ENCODE results near the gene TMEM272.

The TMEM272 gene, protein sequence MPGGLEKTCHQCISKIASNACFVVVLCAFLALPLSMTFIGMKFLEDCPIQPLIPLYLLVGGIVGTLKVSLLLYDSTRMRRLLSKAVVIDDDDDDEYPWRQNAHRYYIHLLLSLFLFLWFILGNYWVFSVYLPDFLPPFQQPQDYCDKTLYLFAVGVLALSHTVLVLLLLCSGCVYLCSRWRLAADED

DNA sequence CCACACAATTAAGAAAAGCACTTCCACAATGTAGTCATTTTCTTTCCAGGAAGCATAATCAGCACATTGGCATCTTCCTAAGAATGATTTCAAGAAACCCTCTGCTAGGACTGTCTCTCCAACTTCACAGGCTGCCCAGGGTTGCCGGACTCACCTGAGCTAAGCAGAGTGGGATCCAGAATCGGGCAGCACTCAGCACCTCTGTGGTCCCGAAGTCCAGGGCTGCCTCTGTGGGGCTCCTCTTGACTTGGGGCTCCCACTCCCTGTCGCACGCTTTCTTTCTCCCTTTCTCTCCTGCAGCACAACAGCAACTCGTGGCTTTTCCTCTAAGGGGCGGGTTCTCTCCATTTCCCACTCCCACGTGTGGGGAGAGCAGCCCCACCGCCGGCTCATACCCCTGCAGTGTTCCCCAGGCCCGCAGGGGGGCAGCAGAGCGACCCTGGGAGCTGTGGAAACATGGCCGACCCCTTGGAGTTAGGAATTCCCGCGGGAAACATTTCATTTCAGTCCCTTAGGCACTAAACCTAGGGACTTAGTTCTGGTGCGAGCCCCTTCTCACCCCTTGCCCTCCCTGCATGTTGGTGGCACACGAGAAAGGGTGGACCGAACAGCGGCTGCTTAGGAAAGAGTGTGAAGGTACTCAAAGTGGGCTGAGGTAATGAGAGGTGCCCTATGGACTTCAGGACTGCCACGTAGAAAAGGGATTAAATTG is at the start of gene TMEM272:
Gene TMEM272 (minus strand): TSS at position 316 of the 712 bp plus-strand sequence. CDS start 6,647 bp downstream, outside the sequence.
- DNase-seq = peak; percentile 36

DNA sequence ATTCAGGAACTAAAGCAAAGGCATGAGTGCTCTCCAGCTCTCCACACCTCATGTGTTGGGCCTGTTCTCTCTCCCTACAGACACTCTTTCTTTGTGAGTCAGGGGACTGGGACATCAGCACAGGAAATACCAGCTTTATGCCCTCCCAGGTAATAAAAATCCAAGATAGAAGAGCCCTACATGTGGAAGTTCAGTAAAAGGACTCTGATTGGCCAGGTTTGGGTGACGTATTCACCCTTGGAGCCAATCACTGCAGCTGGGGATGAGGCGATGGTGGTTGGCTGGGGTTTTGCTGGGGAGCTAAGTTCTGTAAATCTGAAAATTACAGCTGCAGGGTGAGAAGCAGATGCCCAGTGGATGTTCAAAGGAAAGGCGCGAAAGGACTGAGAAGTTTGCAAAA is 49.3 kb upstream of the TMEM272 start:
- DNase-seq = no peak

DNA sequence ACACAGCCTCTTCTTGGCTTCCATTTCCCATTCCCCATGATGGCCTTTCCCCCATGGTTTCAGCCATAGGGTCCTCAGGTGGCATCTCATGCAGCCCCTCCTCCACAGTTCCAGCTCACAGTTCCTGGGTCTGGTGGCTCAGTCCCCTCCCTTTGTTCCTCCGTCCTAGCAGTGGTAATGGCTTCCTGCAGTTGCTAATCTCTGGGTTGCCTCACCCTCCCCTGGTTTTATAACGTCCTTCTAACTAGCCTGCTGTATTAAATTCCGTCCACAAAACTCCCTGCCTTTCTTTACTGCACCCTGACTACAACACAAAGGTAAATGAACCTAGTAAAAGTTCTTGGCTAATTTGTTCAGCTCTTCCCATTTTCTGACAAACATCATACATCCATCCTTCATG is 47.7 kb upstream of the TMEM272 start:
- DNase-seq = no peak

DNA sequence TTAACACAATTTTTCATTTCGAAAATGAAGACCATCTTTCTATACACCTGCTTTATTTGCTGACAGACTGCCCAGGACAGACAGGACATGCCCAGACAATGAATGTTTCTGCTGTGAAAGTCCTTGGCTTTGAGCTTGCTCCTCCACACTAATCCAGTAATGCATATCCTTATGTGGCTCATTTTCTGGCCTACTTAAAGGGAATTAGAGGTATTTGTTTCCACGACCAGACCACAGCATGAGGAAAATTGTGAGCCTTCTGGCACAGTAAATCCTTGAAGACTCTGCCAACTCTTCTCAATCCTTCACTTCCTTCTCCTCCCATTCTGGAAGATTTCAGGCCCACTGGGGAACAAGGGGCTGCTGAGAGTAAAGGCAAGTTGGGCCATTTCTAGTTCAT is 42.5 kb upstream of the TMEM272 start:
- no peak for DNase-seq

DNA sequence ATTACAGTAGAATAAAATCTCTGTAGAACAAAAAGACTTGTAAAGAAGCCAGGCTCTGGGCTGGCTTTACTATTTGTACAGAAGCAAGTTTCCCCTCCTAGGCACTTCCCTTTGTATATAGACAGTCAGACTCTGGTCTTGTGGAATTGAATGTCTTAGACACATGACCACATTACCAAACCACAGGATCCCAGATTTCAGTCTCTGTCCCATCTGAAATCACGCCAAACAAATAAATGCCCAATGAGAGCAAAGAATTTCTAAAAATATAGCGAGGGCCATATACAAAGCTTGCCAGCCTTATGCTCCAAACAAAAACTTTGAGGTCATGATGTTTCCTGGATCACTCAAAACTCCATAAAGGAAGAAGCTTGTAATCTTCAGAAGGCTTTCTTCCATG is 40.7 kb upstream of the TMEM272 start:
- no peak for DNase-seq

DNA sequence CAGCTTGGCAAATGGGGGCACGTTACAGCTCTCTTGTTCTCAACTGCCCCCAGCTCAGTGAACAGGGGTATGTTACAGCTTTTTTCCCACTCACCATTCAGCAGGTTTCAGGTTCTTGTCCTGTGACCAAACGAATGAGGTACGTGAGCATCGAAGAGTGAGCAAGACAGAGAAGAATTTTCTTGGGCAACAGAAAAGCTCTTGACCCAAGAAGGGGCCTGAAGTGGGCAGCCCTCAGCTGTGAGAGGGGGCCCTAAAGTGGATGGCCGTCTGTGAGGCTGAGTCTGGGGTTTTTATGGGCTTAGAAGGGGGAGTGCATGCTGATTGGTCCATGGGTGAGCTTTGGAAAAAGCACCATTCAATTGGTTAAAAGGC is 38.2 kb upstream of the TMEM272 start:
- DNase-seq = no peak

DNA sequence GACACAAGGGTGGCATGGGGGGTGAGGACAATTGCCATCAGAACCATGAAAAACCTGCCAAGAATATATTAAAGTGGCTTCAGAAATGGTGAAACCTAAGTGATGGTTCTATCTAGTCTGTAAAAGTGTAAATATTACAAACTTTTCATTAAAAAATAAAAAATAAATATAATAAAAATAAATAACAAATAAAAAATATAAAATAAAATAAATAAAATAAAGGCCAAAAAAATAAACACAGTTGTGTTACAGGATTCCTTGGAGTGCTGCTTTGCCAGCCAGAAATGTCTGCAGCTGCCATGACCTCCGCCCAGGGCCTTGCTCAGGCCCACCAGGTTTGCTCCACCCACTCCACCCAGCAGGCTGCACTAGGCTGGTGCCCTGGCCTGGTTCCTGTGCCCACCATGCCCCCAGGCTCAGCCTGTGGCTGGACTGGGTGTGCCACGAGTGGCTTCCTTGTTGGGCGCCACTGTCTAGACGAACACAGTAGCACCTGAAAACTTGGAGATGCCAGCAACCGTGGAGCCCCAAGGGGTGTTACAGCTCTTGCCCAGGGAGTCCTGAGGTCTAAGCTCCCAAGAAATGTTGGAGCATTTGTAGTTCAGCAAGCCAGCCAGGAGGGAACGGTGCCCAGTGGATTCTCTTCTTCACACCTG is 37.7 kb upstream of the TMEM272 start:
- no peak for DNase-seq

DNA sequence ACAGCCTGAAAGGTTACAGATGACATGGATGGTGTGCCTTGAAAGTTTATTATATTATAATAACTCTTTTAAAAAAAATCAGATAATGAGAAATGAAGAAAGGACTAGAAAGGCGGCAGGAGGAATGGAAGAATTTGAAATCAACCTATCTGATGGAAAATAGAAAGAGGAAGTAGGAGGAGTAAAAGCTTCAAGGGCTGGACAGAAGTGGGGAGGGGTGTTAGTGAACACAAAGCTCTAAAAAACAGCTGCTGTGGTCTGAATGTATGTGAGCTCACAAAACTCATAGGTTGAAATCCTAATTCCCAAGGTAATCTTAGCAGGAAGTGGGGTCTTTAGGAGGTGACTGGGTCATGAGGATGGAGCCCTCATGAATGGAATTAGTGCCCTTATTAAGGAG is 36.3 kb upstream of the TMEM272 start:
- no peak for DNase-seq

DNA sequence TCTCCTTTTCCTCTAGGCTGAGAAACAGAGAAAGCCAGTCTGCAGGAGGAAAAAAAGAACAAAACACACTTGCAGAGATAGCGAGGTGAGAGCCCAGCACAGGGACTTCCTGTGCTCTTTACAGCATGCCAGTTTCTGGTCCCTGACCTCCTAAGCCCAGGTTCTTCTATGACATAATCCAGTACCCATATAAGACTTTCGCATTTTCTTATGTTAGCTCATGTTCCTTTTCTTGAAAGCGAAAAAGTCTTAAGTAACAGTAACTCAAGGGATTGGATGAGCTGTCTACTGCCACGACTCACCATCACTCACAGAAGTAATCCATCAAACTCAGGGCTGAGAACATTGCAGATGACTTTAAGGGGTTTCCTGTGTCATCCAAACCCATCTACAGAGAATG is 34.2 kb upstream of the TMEM272 start:
- no peak for DNase-seq

DNA sequence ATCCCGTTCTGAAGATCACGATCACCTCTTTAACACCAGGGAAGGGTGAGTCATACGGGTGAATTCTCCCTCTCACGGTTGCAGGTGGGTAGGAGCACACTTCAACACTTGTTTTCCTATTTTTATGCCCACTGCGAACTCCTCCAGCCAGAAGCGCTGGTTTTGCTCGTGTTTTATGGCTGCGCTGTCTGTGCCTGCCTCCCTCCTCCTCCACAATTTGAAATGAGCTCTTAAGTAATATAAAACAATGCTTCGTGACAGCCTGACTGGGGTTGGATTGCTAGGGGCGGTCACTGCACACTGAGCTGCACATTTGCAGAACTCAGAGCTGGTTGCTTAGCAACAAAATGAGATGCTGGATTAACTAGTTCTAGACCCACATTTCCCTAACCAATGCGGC is 29.7 kb upstream of the TMEM272 start:
- DNase-seq = no peak

DNA sequence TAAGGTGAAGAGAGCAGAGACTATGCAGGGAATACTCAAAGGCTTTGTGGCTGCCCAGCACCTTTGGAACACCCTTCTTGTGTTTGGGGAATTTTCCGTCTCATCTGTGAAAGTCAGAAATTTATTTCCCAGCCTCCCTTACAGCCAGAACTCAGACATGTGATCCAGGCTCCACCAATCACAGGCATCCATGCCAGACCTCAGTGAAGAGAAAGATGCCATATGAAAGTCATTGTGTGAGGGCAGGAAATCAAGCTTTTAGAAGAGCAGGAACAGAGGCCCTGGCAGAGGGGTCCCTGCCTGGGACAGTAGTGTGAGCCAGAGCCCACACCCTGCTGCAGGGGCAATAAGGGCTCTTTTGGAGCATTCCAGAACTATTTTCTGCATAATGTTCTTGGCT is 28.9 kb upstream of the TMEM272 start:
- DNase-seq = no peak

DNA sequence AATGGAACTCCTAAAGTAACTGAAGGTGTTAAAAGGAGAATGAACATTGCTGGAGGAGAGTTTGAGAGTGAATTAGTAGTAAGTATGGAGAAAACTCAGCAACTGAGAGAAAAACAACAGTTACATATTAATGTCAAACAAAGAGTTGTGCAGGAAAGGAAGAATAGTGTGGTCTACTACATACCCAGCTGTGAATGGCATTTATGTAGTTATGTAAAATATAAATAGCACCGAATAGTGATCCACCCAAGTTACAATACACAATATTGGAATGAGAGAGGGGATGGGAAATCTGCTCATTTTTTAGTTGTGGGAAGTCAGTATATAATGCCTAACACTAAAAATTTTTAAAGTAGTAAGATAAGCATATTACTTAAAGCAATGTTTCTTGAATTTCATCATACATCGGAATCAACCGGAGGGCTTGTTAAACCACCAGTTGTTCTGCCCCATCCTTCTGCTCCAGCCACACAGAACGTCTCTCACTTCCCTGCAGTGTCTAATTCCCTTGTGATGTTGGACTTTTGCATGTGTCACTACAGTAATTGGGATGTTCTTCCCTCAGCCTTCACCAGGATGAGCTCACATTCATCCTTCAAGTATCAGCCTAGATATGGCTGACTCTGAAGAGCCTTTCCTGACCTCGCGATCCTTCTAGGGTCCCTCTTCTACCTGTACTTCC is 28.3 kb upstream of the TMEM272 start:
- no peak for DNase-seq

DNA sequence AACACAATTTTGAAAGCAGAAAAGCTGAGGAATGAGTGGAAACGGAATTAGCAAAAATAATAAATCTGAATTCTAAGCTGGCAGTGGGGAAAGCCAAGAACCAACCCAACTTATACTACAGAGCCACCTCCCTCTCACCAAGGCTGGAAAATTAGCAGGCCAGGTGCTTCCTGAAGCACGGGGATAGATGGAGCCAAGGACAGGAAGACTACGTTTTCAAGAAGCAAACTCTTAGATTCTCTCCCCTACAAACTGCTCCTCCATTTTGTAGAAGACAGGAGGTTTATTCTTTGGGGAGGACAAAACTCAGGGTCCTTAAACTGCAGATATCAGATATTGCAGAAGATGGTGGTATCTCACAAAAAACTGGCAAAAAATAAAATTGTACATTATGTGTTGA is 25.6 kb upstream of the TMEM272 start:
- DNase-seq = no peak

DNA sequence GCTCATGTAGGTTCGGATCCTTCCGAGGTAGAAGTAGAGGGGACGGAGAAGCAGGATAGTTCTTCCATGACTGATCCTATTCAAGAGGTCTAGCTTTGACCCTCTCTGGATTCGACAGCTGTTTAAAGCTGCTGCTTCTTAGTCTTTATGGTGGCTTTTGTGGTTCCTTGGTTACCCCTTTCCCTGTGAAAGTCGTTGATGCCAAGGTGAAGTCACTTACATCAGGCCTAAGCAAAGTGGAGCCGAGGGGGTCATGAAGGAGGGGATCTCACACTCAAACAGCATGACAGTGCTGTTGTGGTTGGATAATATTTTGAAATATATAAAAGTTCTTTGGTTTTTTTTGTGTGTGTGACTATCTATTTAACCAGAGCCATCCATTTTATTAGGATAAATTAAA is 24.9 kb upstream of the TMEM272 start:
- no peak for DNase-seq

DNA sequence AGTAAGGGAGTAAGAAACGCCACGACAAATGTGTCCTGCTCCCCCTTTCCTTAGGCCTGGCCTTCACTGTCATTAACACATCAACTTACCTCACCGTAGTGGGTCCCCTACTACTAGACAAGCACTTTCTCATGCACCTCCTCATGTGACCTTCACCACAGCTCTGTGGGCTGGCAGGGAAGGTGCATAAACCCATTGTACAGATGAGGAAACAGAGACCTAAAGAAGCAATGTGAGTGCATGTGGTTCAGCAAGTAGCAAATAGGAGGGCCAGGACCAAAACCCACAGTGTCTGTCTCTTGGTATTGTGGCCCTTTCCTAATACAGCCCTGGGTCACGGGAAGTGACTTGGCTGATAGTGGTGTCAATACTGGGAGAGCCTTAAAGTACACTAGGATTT is 22.1 kb upstream of the TMEM272 start:
- DNase-seq = no peak

DNA sequence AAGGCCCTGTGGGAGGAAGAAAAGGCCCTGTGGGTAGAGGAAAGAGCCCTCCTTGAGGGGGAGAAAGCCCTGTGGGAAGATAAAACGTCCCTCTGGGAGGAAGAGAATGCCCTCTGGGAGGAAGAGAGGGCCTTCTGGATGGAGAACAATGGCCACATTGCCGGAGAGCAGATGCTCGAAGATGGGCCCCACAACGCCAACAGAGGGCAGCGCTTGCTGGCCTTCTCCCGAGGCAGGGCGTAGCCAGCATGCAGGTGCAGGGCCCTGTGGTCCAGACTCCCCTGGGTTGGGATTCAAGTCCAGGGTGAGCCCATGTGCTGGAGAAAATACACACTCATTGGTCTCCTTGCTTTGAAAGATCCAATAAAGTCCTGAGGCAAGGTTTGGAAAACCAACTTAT is 20.9 kb upstream of the TMEM272 start:
- DNase-seq = no peak

DNA sequence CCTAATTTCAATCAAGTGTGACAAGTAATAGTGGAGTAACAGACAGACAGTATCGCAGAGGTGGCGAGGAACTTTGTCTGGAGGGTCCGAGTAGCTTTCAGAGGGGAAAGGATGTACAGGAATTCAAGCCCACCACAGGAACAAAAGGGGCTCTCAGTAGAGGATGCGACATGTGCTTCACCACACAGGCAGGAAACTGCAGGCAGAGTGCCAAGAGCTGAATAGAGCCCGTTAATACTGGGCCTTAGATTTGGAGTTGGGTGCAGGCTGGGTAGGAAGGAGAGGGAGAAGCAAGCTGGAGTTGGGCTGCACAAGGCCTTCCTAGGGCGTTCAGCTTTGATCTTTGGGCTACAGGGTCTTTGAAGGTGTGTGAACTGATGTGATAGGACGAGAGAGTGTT is 18.0 kb upstream of the TMEM272 start:
- DNase-seq = no peak

DNA sequence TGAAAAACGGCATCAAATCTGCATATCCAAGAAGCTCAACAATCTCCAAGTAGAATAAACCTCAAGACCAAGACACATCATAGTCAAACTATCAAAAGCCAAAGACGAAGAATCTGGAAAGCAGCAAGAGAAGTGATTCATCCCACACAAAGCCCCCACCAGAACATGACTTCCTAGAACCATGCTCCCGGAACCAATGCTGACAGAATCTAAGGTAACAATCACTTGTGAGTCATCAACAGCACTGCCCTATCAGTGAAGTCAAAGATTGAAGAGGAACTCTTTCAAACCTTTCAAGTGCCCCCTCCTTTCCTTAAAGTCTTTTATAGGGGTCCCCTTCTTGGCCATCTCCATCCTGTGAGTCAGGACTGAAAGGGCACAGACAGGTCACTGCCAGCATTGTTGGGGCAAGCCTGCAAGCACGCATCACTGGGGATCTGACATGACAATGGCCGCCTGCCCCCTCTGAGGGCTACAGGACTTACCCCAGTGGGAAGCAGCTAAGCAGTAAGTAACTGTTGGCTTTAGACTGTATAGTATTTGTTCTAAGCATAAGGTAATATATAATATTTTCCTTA is 16.8 kb upstream of the TMEM272 start, which contains the start of gene CCDC70:
Gene CCDC70 (plus strand): TSS at position 247 of the 578 bp plus-strand sequence. CDS start 3,443 bp downstream, outside the sequence.
- no peak for DNase-seq

DNA sequence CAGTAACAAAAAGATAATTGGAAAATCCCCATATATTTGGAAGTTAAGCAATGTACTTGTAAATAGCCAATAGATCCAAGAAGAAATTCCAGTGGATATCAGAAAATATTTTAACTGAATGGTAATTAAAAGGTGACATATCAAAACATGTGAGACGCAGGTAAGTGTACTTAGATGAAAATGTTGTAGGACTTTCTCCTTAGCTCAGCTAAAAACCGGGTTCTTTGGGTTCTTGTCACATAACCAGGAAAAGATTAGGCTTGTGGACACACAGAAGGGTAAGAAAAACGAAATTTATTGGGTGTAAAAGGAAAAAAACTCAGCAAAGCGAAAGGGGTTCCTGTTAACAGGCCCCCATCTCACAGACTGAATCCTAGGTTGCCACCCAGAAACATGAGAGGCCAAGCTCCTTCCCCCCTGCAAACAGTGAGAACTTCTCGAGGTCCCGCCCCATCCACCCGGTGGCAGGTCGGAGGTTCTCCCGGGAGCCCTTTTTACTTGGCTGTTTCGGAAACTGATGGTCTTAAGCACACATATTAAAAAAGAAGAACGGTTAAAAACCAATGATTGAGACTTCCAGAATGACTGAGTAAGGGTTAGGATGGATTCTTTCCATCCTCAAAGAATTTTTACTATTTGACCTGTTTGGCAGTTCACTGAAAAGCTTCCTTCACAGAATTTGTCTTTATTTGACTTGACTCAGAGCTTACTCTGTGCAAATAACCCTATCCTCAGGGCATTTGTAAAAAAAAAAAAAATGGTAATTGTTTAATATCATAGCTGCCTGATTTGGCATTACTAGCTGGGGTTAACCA is 13.7 kb upstream of the TMEM272 start:
- DNase-seq = no peak

DNA sequence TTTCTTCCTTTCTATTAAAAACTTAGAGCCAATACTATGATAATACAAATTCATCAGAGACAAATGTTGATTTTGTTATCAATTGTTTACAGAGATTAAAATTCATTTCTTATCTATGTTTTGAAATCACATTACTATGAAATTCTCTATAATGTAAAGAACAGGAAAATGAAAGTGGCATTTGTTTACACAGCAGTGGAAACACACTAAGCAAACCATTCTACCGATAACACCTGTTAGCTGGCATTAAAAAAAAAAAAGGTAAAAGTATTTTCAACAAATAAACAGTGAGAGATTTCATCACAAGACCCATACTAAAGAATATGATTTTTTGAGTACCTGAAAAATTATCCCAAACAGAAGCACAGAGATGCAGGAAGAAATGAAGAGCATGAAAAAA is 12.0 kb upstream of the TMEM272 start:
- no peak for DNase-seq

DNA sequence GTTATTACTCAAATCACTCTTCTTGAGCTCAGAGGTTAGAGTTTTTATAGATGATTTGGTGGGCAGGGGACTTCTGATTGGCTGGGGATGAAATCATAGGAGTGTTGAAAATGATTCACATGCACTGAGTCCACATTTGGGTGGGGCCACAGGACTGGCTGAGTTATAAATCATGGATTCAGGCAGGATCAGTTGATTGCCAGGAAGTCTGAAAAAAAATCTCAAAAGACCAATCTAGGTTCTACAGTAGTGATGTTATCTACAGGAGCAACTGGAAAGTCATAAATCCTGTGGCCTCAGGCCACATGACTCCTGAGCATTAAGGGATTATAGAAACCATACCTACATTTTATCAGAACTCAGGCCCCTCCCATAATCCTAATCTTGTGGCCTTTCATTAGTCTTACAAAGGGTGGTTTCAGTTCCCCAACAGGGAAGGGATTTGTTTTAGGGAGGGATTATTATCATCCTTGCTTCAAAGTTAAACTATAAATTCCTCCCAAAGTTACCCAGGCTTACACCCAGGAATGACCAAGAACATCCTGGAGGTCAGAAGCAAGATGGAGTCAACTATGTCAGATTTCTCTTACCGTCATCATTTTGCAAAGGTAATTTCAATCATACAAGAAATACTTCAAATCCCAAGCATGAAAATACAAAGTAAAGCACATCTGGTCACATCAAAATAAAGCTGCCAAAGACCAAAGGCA is 11.2 kb upstream of the TMEM272 start:
- no peak for DNase-seq
